ENCODE results near the gene RAB6B.

Gene RAB6B

DNA sequence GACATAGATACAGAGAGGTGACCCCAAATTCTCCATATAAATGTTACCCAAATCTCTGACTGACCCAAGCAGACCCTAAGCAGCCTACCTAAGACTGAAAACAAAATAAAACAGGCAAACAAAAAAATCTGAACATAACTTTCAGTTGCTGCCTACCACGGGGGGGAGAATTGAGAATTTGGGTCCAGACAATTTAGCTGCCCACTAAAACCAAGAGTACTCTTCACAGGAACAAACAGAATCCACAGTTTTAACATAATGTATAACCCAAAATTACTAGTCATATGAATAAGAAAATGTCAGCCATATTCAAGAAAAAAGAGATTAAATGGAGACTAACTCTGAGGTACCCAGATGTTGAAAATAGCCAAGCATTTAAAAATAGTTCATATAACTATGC, 45.6 kb downstream of the RAB6B start:
- H3K27ac ChIP-seq (ENCODE audit: insufficient read depth in 1 of 2, low read depth in 1 of 2, low read length in 2 of 2, poor library complexity in 1 of 2, severe bottlenecking in 2 of 2) = no peak overlapping the region
- H3K4me1 ChIP-seq (ENCODE audit: control extremely low read depth in 1 of 4, control insufficient read depth in 4 of 4, insufficient read depth in 4 of 4, low read length in 3 of 4) = no peaks in the 10 kb centered on the region
- WGBS (ENCODE audit: insufficient coverage) = no CpG with 5 or more reads among the region's 1 CpG
- POLR2A ChIA-PET = no interaction called here
- H3K27me3 ChIP-seq (replicated peaks in 2 of 5; ENCODE audit: control insufficient read depth in 4 of 5, insufficient read depth in 5 of 5, low read length in 4 of 5) = no peaks in the 10 kb centered on the region
- no peaks in the 10 kb centered on the region for H3K36me3 ChIP-seq (ENCODE audit: control insufficient read depth in 4 of 4, insufficient read depth in 4 of 4, low read length in 3 of 4)
- peaks cover 0 to 10% (median 0%) of the 10 kb centered on the region in 5 experiments for H3K9me3 ChIP-seq (ENCODE audit: control extremely low read depth in 1 of 5, control insufficient read depth in 4 of 5, insufficient read depth in 2 of 5, low read depth in 1 of 5, low read length in 4 of 5)
- H3K4me3 ChIP-seq (ENCODE audit: control insufficient read depth in 1 of 7, extremely low read depth in 1 of 7, insufficient read depth in 4 of 7, low read depth in 2 of 7, low read length in 6 of 7) = no peak overlapping the region
- no peak for DNase-seq
- CTCF ChIA-PET = interaction anchor here (1.0 kb wide), 1 partner anchor 17 kb away, joined by 4 read pairs; no protein-coding TSS in a partner anchor

DNA sequence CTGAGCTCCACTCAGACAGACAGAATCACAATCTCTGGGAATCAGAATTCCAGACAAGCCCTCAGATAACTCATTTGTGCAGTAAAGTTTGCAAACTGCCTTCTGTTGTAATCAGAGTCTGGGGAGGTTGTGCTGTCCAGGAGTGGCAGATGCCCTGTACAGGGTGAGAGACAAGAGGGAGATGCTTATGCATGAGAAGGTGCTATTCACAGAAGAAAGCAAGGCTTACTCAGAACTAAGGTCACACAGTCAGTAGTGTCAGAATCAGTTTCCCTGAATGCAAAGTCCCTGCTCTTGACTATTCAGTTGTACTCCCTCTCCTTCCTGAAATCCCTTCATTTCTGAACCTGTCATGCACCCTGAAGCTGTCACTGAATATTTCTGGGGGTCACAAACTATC, 46.3 kb downstream of the RAB6B start:
- DNase-seq = no peak
- CTCF ChIA-PET = interaction anchor here (1.0 to 1.5 kb wide), 2 partner anchors 11 to 17 kb away, joined by 3 to 4 read pairs; no protein-coding TSS in a partner anchor
- H3K27ac ChIP-seq (ENCODE audit: insufficient read depth in 1 of 2, low read depth in 1 of 2, low read length in 2 of 2, poor library complexity in 1 of 2, severe bottlenecking in 2 of 2) = no peak overlapping the region
- no peak overlapping the region for H3K4me3 ChIP-seq (ENCODE audit: control insufficient read depth in 1 of 7, extremely low read depth in 1 of 7, insufficient read depth in 4 of 7, low read depth in 2 of 7, low read length in 6 of 7)
- peaks cover 0 to 10% (median 0%) of the 10 kb centered on the region in 5 experiments for H3K9me3 ChIP-seq (ENCODE audit: control extremely low read depth in 1 of 5, control insufficient read depth in 4 of 5, insufficient read depth in 2 of 5, low read depth in 1 of 5, low read length in 4 of 5)
- H3K4me1 ChIP-seq (ENCODE audit: control extremely low read depth in 1 of 4, control insufficient read depth in 4 of 4, insufficient read depth in 4 of 4, low read length in 3 of 4) = no peaks in the 10 kb centered on the region
- H3K36me3 ChIP-seq (ENCODE audit: control insufficient read depth in 4 of 4, insufficient read depth in 4 of 4, low read length in 3 of 4) = no peaks in the 10 kb centered on the region
- no peaks in the 10 kb centered on the region for H3K27me3 ChIP-seq (replicated peaks in 2 of 5; ENCODE audit: control insufficient read depth in 4 of 5, insufficient read depth in 5 of 5, low read length in 4 of 5)
- POLR2A ChIA-PET = no interaction called here

DNA sequence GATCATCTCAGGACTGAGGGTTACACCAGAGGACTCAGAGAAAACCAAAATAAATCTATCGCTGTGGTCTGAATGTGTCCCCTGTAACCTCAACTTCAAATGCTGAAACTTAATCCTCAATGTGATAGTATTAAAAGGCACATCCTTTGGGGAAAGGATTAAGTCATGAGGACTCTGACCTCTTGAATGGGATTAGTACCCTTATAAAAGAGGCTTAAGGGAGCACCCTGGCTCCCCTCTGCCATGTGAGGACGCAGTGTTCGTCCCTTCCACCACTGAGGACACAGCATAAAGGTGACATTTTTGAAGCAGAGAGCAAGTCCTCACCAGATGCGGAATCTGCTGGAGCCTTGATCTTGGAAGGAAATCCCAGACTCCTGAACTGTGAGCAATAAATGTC, 50.6 kb downstream of the RAB6B start:
- 100% methylated on average over 4 of the region's 4 CpGs for WGBS (ENCODE audit: insufficient coverage)
- peaks cover 0 to 2% (median 0%) of the 10 kb centered on the region in 5 experiments for H3K27me3 ChIP-seq (replicated peaks in 2 of 5; ENCODE audit: control insufficient read depth in 4 of 5, insufficient read depth in 5 of 5, low read length in 4 of 5)
- H3K9me3 ChIP-seq (ENCODE audit: control extremely low read depth in 1 of 5, control insufficient read depth in 4 of 5, insufficient read depth in 2 of 5, low read depth in 1 of 5, low read length in 4 of 5) = peaks cover 0 to 10% (median 0%) of the 10 kb centered on the region in 5 experiments
- H3K4me3 ChIP-seq (ENCODE audit: control insufficient read depth in 1 of 7, extremely low read depth in 1 of 7, insufficient read depth in 4 of 7, low read depth in 2 of 7, low read length in 6 of 7) = no peak overlapping the region
- no peaks in the 10 kb centered on the region for H3K4me1 ChIP-seq (ENCODE audit: control extremely low read depth in 1 of 4, control insufficient read depth in 4 of 4, insufficient read depth in 4 of 4, low read length in 3 of 4)
- H3K36me3 ChIP-seq (ENCODE audit: control insufficient read depth in 4 of 4, insufficient read depth in 4 of 4, low read length in 3 of 4) = no peaks in the 10 kb centered on the region
- no peak overlapping the region for H3K27ac ChIP-seq (ENCODE audit: insufficient read depth in 1 of 2, low read depth in 1 of 2, low read length in 2 of 2, poor library complexity in 1 of 2, severe bottlenecking in 2 of 2)
- POLR2A ChIA-PET = no interaction called here
- no peak for DNase-seq
- CTCF ChIA-PET = no interaction called here

DNA sequence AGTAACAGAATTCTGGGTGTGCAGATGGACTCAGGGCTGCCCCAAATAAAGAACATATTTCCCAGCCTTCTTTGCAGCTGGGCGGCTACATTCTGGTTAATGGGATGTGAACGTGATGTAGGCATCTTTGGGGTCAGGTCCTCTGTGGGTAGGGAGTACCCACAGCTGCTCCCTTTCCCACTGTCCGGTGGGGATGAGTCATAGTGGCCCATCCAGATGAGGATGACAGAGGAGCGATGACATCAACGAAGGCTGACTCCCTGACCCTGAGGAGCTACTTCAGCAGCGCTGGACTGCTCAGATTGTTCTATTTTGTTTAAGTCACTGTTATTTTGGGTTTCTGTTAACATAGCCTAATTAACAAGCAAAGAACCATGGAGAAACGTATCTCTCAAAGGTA, 52.0 kb downstream of the RAB6B start:
- H3K9me3 ChIP-seq (ENCODE audit: control extremely low read depth in 1 of 5, control insufficient read depth in 4 of 5, insufficient read depth in 2 of 5, low read depth in 1 of 5, low read length in 4 of 5) = peaks cover 0 to 4% (median 0%) of the 10 kb centered on the region in 5 experiments
- no peaks in the 10 kb centered on the region for H3K36me3 ChIP-seq (ENCODE audit: control insufficient read depth in 4 of 4, insufficient read depth in 4 of 4, low read length in 3 of 4)
- no peak overlapping the region for H3K4me3 ChIP-seq (ENCODE audit: control insufficient read depth in 1 of 7, extremely low read depth in 1 of 7, insufficient read depth in 4 of 7, low read depth in 2 of 7, low read length in 6 of 7)
- H3K27ac ChIP-seq (ENCODE audit: insufficient read depth in 1 of 2, low read depth in 1 of 2, low read length in 2 of 2, poor library complexity in 1 of 2, severe bottlenecking in 2 of 2) = no peak overlapping the region
- WGBS (ENCODE audit: insufficient coverage) = 97% methylated on average over 6 of the region's 7 CpGs
- peaks cover 0 to 2% (median 0%) of the 10 kb centered on the region in 5 experiments for H3K27me3 ChIP-seq (replicated peaks in 2 of 5; ENCODE audit: control insufficient read depth in 4 of 5, insufficient read depth in 5 of 5, low read length in 4 of 5)
- H3K4me1 ChIP-seq (ENCODE audit: control extremely low read depth in 1 of 4, control insufficient read depth in 4 of 4, insufficient read depth in 4 of 4, low read length in 3 of 4) = no peaks in the 10 kb centered on the region
- ChIA-PET POLR2A (no interaction called here), CTCF (interaction anchor here (1.3 kb wide), 1 partner anchor 9 kb away, joined by 5 read pairs; no protein-coding TSS in a partner anchor)
- DNase-seq = no peak

DNA sequence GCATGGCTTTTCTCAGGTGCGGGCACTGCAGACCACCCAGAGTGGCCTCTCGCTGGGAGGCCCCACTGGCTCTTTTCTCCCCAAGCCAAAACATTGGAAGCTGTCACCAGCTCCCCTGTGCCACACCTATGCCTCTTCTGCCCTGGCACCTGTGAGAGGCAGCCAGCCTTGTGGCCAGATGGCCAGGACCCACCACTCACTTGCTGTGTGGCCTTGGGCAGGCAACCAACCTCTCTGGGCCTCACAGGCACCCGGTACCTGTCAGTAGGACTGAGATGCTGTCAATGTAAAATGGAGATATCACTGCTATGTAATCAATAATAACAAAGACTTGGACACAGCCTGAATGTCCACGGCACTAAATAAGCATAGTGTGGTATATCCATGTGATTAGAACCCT, 53.5 kb downstream of the RAB6B start:
- H3K4me3 ChIP-seq (ENCODE audit: control insufficient read depth in 1 of 7, extremely low read depth in 1 of 7, insufficient read depth in 4 of 7, low read depth in 2 of 7, low read length in 6 of 7) = no peak overlapping the region
- no peak for DNase-seq
- no peak overlapping the region for H3K27ac ChIP-seq (ENCODE audit: insufficient read depth in 1 of 2, low read depth in 1 of 2, low read length in 2 of 2, poor library complexity in 1 of 2, severe bottlenecking in 2 of 2)
- POLR2A ChIA-PET = no interaction called here
- no peaks in the 10 kb centered on the region for H3K36me3 ChIP-seq (ENCODE audit: control insufficient read depth in 4 of 4, insufficient read depth in 4 of 4, low read length in 3 of 4)
- 100% methylated on average over 2 of the region's 4 CpGs for WGBS (ENCODE audit: insufficient coverage)
- H3K27me3 ChIP-seq (replicated peaks in 2 of 5; ENCODE audit: control insufficient read depth in 4 of 5, insufficient read depth in 5 of 5, low read length in 4 of 5) = peaks cover 0 to 2% (median 0%) of the 10 kb centered on the region in 5 experiments
- H3K9me3 ChIP-seq (ENCODE audit: control extremely low read depth in 1 of 5, control insufficient read depth in 4 of 5, insufficient read depth in 2 of 5, low read depth in 1 of 5, low read length in 4 of 5) = peaks cover 0 to 2% (median 0%) of the 10 kb centered on the region in 5 experiments
- H3K4me1 ChIP-seq (ENCODE audit: control extremely low read depth in 1 of 4, control insufficient read depth in 4 of 4, insufficient read depth in 4 of 4, low read length in 3 of 4) = no peaks in the 10 kb centered on the region
- CTCF ChIA-PET = no interaction called here

DNA sequence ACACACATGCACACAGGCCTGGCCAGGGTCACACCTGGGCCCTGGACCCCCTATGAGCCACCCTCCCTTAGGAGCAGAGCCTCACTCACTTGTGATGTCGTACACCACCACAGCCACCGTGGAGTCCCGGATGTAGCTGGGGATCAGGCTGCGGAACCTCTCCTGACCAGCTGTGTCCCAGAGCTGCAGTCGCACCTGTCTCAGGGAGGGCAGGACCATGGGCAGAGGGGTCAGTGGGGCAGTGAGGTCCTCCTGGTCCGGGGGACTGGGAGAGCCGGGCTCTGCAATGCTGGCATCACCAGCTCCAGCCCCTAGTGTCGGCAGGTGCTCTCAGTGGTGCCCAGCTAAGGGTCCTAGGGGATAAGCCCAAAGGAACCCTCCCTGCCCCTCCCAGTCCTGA, 54.5 kb downstream of the RAB6B start:
- H3K4me3 ChIP-seq (ENCODE audit: control insufficient read depth in 1 of 7, extremely low read depth in 1 of 7, insufficient read depth in 4 of 7, low read depth in 2 of 7, low read length in 6 of 7) = no peak overlapping the region
- DNase-seq = no peak
- H3K27me3 ChIP-seq (replicated peaks in 2 of 5; ENCODE audit: control insufficient read depth in 4 of 5, insufficient read depth in 5 of 5, low read length in 4 of 5) = peaks cover 0 to 2% (median 0%) of the 10 kb centered on the region in 5 experiments
- H3K36me3 ChIP-seq (ENCODE audit: control insufficient read depth in 4 of 4, insufficient read depth in 4 of 4, low read length in 3 of 4) = no peaks in the 10 kb centered on the region
- ChIA-PET CTCF (no interaction called here), POLR2A (interaction anchor here (0.6 kb wide), 1 partner anchor 50 kb away, joined by 3 read pairs; no protein-coding TSS in a partner anchor)
- peaks cover 0 to 2% (median 0%) of the 10 kb centered on the region in 5 experiments for H3K9me3 ChIP-seq (ENCODE audit: control extremely low read depth in 1 of 5, control insufficient read depth in 4 of 5, insufficient read depth in 2 of 5, low read depth in 1 of 5, low read length in 4 of 5)
- 100% methylated on average over 6 of the region's 8 CpGs for WGBS (ENCODE audit: insufficient coverage)
- H3K4me1 ChIP-seq (ENCODE audit: control extremely low read depth in 1 of 4, control insufficient read depth in 4 of 4, insufficient read depth in 4 of 4, low read length in 3 of 4) = no peaks in the 10 kb centered on the region
- no peak overlapping the region for H3K27ac ChIP-seq (ENCODE audit: insufficient read depth in 1 of 2, low read depth in 1 of 2, low read length in 2 of 2, poor library complexity in 1 of 2, severe bottlenecking in 2 of 2)

DNA sequence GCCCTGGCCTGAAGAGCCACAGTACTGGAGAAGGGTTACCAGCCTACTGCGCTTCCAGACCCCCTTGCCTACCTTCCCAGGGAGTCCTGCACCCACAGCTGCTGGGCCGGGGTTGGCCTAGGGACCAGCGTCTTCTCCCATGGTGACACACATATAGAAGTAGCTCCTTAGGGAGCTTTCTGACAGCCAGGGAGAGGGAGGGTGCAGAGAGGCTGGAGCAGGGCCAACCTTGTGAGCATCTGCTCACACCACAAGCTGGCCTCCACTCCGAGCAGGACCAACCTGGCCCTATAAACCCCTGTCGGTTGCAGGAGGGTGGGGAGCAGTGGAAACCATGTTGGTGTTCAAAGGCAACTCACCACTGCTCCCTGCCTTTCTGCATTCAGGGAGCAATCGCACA, 54.9 kb downstream of the RAB6B start:
- Histone ChIP-seq H3K4me1 (ENCODE audit: control extremely low read depth in 1 of 4, control insufficient read depth in 4 of 4, insufficient read depth in 4 of 4, low read length in 3 of 4) (no peaks in the 10 kb centered on the region), H3K27ac (ENCODE audit: insufficient read depth in 1 of 2, low read depth in 1 of 2, low read length in 2 of 2, poor library complexity in 1 of 2, severe bottlenecking in 2 of 2) (no peak overlapping the region), H3K27me3 (replicated peaks in 2 of 5; ENCODE audit: control insufficient read depth in 4 of 5, insufficient read depth in 5 of 5, low read length in 4 of 5) (peaks cover 0 to 2% (median 0%) of the 10 kb centered on the region in 5 experiments), H3K36me3 (ENCODE audit: control insufficient read depth in 4 of 4, insufficient read depth in 4 of 4, low read length in 3 of 4) (no peaks in the 10 kb centered on the region), H3K9me3 (ENCODE audit: control extremely low read depth in 1 of 5, control insufficient read depth in 4 of 5, insufficient read depth in 2 of 5, low read depth in 1 of 5, low read length in 4 of 5) (peaks cover 0 to 2% (median 0%) of the 10 kb centered on the region in 5 experiments), H3K4me3 (ENCODE audit: control insufficient read depth in 1 of 7, extremely low read depth in 1 of 7, insufficient read depth in 4 of 7, low read depth in 2 of 7, low read length in 6 of 7) (no peak overlapping the region)
- CTCF ChIA-PET = no interaction called here
- 99% methylated on average over 4 of the region's 6 CpGs for WGBS (ENCODE audit: insufficient coverage)
- POLR2A ChIA-PET = interaction anchor here (0.6 kb wide), 1 partner anchor 51 kb away, joined by 3 read pairs; no protein-coding TSS in a partner anchor
- no peak for DNase-seq
